HCT116 (cell line): ENCODE data around the gene ATP6V0C. TPM values are rescaled to one million over a fixed set of nuclear protein-coding genes. Genes with fewer than 3 reads are reported as not detected.

Source experiments
- ATAC-seq: fragments of 200-7000 bp; cut with Tn5 transposase; 2 replicates; pipeline ENCODE4 v1.9.1; 2020; ENCODE audit warnings: mild to moderate bottlenecking, moderate library complexity
- BruUV-seq: library from RNA; stranded (reverse); fragments of 400-500 nt; replicated peaks from 2 replicates; lab custom pipeline; 2021; lab: Mats Ljungman, UMichigan
- CTCF ChIA-PET: fragments of 300-600 bp; sonication (Branson Sonifier 250); formaldehyde crosslinking; loops from one replicate; lab custom pipeline; 2021; ENCODE audit warnings: antibody characterized with exemption; lab: Charles Lee
- POLR2A ChIA-PET: fragments of 300-600, 350-600 bp; sonication (Branson Sonifier 250); formaldehyde crosslinking; loops from one replicate; lab custom pipeline; 2021; ENCODE audit warnings: antibody characterized with exemption; lab: Charles Lee
- RAD21 ChIA-PET, 2 experiments: fragments of 300-600 bp; sonication (Branson Sonifier 250); formaldehyde crosslinking; loops; one replicate each; lab custom pipeline; 2023; ENCODE audit warnings: low total read pairs in 2 of 2; ENCODE audit not compliant: uncharacterized antibody in 2 of 2, unreplicated experiment in 2 of 2, low non-redundant PET in 1 of 2; lab: Charles Lee
- DNase-seq: peaks from one replicate; pipeline ENCODE4 v3.0.0-alpha.2; 2010; ENCODE audit warnings: low read depth, low spot score
- H2AFZ ChIP-seq: fragments of 200-600 bp; shearing (Covaris generic), sonication (generic); 2 replicates; pipeline ENCODE4 v1.6.1; 2017; ENCODE audit warnings: low read depth, mixed run types, mixed read lengths, antibody characterized with exemption, low read length; ENCODE audit not compliant: poor library complexity, severe bottlenecking
- H3K27ac ChIP-seq: 2 replicates; pipeline ENCODE4 v1.5.1; 2012; ENCODE audit warnings: low read depth, low read length
- H3K27me3 ChIP-seq: fragments of 200-600 bp; sonication (generic); 2 replicates; pipeline ENCODE4 v1.6.1; 2016; ENCODE audit warnings: mixed run types, low read length, mixed read lengths; ENCODE audit not compliant: insufficient read depth
- H3K36me3 ChIP-seq, 2 experiments: fragments of 200-500 bp in 1 of 2; fragments of 200-600 bp in 1 of 2; sonication (Bioruptor generic) in 1 of 2; sonication (generic) in 1 of 2; 2 replicates each; pipeline versions ENCODE4 v1.5.1 to v1.6.1; 2014 to 2016; ENCODE audit warnings: low read length in 2 of 2, inconsistent platforms in 1 of 2, mixed read lengths in 1 of 2, mixed run types in 1 of 2; ENCODE audit not compliant: insufficient read depth in 2 of 2, control insufficient read depth in 1 of 2
- H3K4me1 ChIP-seq, 2 experiments: fragments of 200-600 bp in 1 of 2; sonication (generic) in 1 of 2; 2 replicates each; pipeline versions ENCODE4 v1.5.1 to v1.6.1; 2012 to 2017; ENCODE audit warnings: low read length in 2 of 2, inconsistent platforms in 1 of 2, mild to moderate bottlenecking in 1 of 2, mixed read lengths in 1 of 2, mixed run types in 1 of 2, moderate library complexity in 1 of 2; ENCODE audit not compliant: insufficient read depth in 2 of 2, control insufficient read depth in 1 of 2
- H3K4me2 ChIP-seq: fragments of 200-600 bp; sonication (generic); 2 replicates; pipeline ENCODE4 v1.6.1; 2017; ENCODE audit warnings: mixed run types, low read length, mixed read lengths
- H3K4me3 ChIP-seq, 2 experiments: fragments of 200-600 bp in 1 of 2; sonication (generic) in 1 of 2; replicated peaks in 1 of 2; 2 replicates each; pipeline ENCODE4 v1.5.1; 2011 to 2016; ENCODE audit warnings: low read length in 2 of 2, control low read depth in 1 of 2, low read depth in 1 of 2, mild to moderate bottlenecking in 1 of 2, mixed read lengths in 1 of 2, mixed run types in 1 of 2
- H3K79me2 ChIP-seq: fragments of 200-600 bp; sonication (generic); 2 replicates; pipeline ENCODE4 v1.6.1; 2017; ENCODE audit warnings: mild to moderate bottlenecking, mixed run types, low read length, moderate library complexity, mixed read lengths; ENCODE audit not compliant: insufficient read depth
- H3K9ac ChIP-seq: fragments of 200-600 bp; sonication (generic); 2 replicates; pipeline ENCODE4 v1.6.1; 2016; ENCODE audit warnings: low read length, mixed read lengths
- H3K9me2 ChIP-seq: fragments of 200-600 bp; sonication (generic), shearing (Covaris generic); 2 replicates; pipeline ENCODE4 v1.6.1; 2017; ENCODE audit warnings: mixed run types, mild to moderate bottlenecking, moderate library complexity; ENCODE audit not compliant: insufficient read depth
- H3K9me3 ChIP-seq, 2 experiments: fragments of 200-500 bp in 1 of 2; fragments of 200-600 bp in 1 of 2; sonication (Bioruptor generic) in 1 of 2; sonication (generic) in 1 of 2; 2 replicates each; pipeline ENCODE4 v1.6.1; 2014 to 2017; ENCODE audit warnings: low read length in 2 of 2, mixed read lengths in 2 of 2, inconsistent platforms in 1 of 2, low read depth in 1 of 2, mild to moderate bottlenecking in 1 of 2, mixed run types in 1 of 2, moderate library complexity in 1 of 2; ENCODE audit not compliant: control insufficient read depth in 1 of 2, insufficient read depth in 1 of 2
- H4K20me1 ChIP-seq: fragments of 200-600 bp; sonication (generic), shearing (Covaris generic); 2 replicates; pipeline ENCODE4 v1.6.1; 2017; ENCODE audit warnings: mixed run types, mild to moderate bottlenecking, moderate library complexity; ENCODE audit not compliant: insufficient read depth
- CTCF ChIP-seq, 3 experiments: fragments of 200-600 bp in 1 of 3; sonication (generic) in 1 of 3; IDR thresholded peaks in 2 of 3; conservative IDR thresholded peaks in 1 of 3; 2 replicates each; pipeline ENCODE4 v1.5.1; 2012 to 2017; ENCODE audit warnings: low read depth in 2 of 3, low read length in 2 of 3, antibody characterized with exemption in 1 of 3, borderline replicate concordance in 1 of 3, control low read depth in 1 of 3, mild to moderate bottlenecking in 1 of 3, mixed read lengths in 1 of 3, mixed run types in 1 of 3, moderate library complexity in 1 of 3; ENCODE audit not compliant: insufficient read depth in 1 of 3
- EZH2 ChIP-seq: fragments of 200-600 bp; sonication (generic); IDR thresholded peaks from 2 replicates; pipeline ENCODE4 v1.6.1; 2017; ENCODE audit warnings: antibody characterized with exemption, mixed run types
- FOSL1 ChIP-seq: IDR thresholded peaks from 2 replicates; pipeline ENCODE4 v1.6.1; 2012; ENCODE audit warnings: low read depth
- MAX ChIP-seq: IDR thresholded peaks from 2 replicates; pipeline ENCODE4 v1.6.1; 2012
- SP1 ChIP-seq: IDR thresholded peaks from 2 replicates; pipeline ENCODE4 v1.6.1; 2012; ENCODE audit warnings: low read depth
- ZBTB33 ChIP-seq: IDR thresholded peaks from 2 replicates; pipeline ENCODE4 v1.6.1; 2011; ENCODE audit warnings: mild to moderate bottlenecking, low read length, moderate library complexity; ENCODE audit not compliant: insufficient replicate concordance; ENCODE audit errors: extremely low read depth
- ZFX ChIP-seq: fragments of 450-650 bp; IDR thresholded peaks from 2 replicates; pipeline ENCODE4 v1.6.1; 2017
- ZNF274 ChIP-seq: fragments of 200-500 bp; sonication (Bioruptor generic); IDR thresholded peaks from 2 replicates; pipeline ENCODE4 v1.6.1; 2014; ENCODE audit warnings: mild to moderate bottlenecking, low read depth, low read length, inconsistent platforms
- intact Hi-C: fragments of 100-400 bp; cut with micrococcal nuclease; formaldehyde crosslinking; loops from 2 replicates; pipeline ENCODE4 v1.10.0; 2022
- total RNA-seq: library from RNA; stranded (reverse); gene quantifications from one replicate; pipeline ENCODE4 v1.2.1, GENCODE V29; 2021; ENCODE audit not compliant: unreplicated experiment

The ATP6V0C gene
- total RNA-seq, 1 experiment from 2014 or later: 187 TPM

GRCh38 chr16:2471016-2471652 lies 42.6 kb upstream of the ATP6V0C start, which contains the start of gene NTN3:
TSS of gene NTN3 (plus strand) at chr16:2471297. CDS start at chr16:2471702, 405 bp downstream.
- ChIA-PET CTCF (no interaction called here), RAD21 (no interaction called here), POLR2A (no interaction called here)
- H3K36me3 ChIP-seq: no peaks in the 10 kb centered on the region
- no peak within 1 kb of the TSS for H2AFZ ChIP-seq
- H3K4me1 ChIP-seq: peaks cover 33 to 70% of the 10 kb centered on the region in 2 experiments
- BruUV-seq: no TSS peak
- H3K27me3 ChIP-seq: no peaks in the 10 kb centered on the region
- no peaks in the 10 kb centered on the region for H3K9me2 ChIP-seq
- H3K4me3 ChIP-seq: no peak within 1 kb of the TSS
- peak within 1 kb of the TSS; percentile 22; the same call in 1 of the 2 replicates for H3K27ac ChIP-seq
- H4K20me1 ChIP-seq: no peaks in the 10 kb centered on the region
- peak within 1 kb of the TSS; percentile 32 for H3K9ac ChIP-seq
- TF ChIP-seq ZFX (peak; percentile 69; the same call in 1 of the 2 replicates), ZBTB33 (no peak)
- no peak for DNase-seq
- intact Hi-C loops: no loop called here
- H3K9me3 ChIP-seq: no peaks in the 10 kb centered on the region
- peak within 1 kb of the TSS; percentile 57 for H3K4me2 ChIP-seq
- peaks cover 6% of the 10 kb centered on the region; the same call in 1 of the 2 replicates for H3K79me2 ChIP-seq
- no peak for ATAC-seq

- POLR2A ChIA-PET: no interaction called here
- RAD21 ChIA-PET: no interaction called here
- no peak for DNase-seq
- peak overlapping the region; percentile 22; the same call in 1 of the 2 replicates for H3K27ac ChIP-seq
- no peaks in the 10 kb centered on the region for H3K36me3 ChIP-seq
- TF ChIP-seq FOSL1: no peak
- TF ChIP-seq SP1: no peak
- TF ChIP-seq ZNF274: no peak
- TF ChIP-seq ZFX: peak; percentile 65; the same call in 1 of the 2 replicates
- no peak for TF ChIP-seq CTCF (IDR thresholded peaks at IDR 0.05 in 2 of 3, conservative IDR thresholded peaks at IDR 0.05 in 1 of 3; ENCODE audit: borderline replicate concordance in 1 of 3, insufficient read depth in 1 of 3, low read depth in 2 of 3, low read length in 2 of 3)
- TF ChIP-seq MAX: no peak
- no peak for TF ChIP-seq EZH2
- TF ChIP-seq, all 23 proteins: peak for 1
- Histone ChIP-seq H4K20me1 (no peaks in the 10 kb centered on the region), H3K4me2 (peak overlapping the region; percentile 57), H3K9me3 (no peaks in the 10 kb centered on the region), H3K79me2 (peaks cover 14% of the 10 kb centered on the region; the same call in 1 of the 2 replicates), H3K27me3 (no peaks in the 10 kb centered on the region), H3K9me2 (no peaks in the 10 kb centered on the region), H3K9ac (peak overlapping the region; percentile 32; the same call in 1 of the 2 replicates), H3K4me3 (no peak overlapping the region), H3K4me1 (peaks cover 37 to 71% of the 10 kb centered on the region in 2 experiments), H2AFZ (no peak overlapping the region)
- ATAC-seq: no peak
- CTCF ChIA-PET: no interaction called here
- intact Hi-C loops: no loop called here
- BruUV-seq: no TSS peak
Observed at GRCh38 chr16:2471653-2472487, 41.9 kb upstream of the ATP6V0C start.
